Stimulated activated CD4-positive, alpha-beta T cell treated with anti-CD3 and anti-CD28 coated beads, TNF-alpha, amount 100 ng/mL, for 1 hour (primary cell): Measurements from ENCODE around the gene MMP21.

ENCODE experiments used
- DNase-seq, 3 donors: peaks; one replicate each; pipeline ENCODE4 v3.0.0-alpha.2; 2020; ENCODE audit warnings: low read depth in 3 of 3, low spot score in 1 of 3

MMP21 gene

DNA sequence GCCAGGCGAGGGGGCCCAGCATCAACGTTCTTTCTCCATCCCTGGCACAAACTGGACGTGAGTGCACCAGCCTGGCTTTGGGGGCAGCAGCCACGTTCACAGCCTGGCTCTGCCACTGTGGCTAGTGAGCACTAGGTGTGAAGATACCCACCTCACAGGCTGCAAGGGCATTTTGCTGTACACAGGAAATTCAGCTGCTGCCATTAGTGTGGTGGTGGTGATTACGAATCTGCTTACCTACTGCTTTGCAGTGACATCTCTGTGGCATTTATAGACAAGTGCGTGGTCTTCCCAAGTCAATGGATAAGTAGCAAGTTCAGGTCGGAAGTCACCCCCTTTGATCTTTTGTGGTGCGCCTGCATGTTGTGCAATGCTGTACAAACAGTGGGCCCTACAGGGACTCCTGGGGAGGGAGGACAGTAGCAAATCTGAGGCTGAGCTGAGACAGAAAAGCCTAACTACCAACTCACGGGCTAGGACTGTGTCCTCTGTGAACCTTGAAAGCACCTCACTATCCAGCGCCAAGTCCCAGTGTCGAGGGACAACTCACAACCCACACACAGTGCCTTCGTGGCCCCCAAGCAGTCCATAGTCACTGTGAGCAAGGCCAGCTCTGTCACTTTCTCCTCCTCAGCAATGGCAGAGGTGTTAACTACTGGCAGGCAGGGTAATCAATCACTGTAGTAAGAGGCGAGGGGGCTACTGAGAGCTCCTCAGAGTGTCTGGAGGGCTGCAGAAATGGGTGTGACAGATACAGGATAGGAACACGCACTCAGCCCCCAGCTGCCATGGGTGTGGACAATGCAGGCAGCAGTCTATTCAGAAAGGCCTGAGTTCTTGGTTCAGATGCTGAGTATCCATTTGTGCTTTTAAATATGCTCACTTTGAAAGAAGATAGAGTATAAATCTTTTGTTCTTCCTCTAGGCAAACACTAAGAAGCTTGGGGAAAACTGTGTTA is 17.0 kb upstream of the MMP21 start:
- no peak for DNase-seq

DNA sequence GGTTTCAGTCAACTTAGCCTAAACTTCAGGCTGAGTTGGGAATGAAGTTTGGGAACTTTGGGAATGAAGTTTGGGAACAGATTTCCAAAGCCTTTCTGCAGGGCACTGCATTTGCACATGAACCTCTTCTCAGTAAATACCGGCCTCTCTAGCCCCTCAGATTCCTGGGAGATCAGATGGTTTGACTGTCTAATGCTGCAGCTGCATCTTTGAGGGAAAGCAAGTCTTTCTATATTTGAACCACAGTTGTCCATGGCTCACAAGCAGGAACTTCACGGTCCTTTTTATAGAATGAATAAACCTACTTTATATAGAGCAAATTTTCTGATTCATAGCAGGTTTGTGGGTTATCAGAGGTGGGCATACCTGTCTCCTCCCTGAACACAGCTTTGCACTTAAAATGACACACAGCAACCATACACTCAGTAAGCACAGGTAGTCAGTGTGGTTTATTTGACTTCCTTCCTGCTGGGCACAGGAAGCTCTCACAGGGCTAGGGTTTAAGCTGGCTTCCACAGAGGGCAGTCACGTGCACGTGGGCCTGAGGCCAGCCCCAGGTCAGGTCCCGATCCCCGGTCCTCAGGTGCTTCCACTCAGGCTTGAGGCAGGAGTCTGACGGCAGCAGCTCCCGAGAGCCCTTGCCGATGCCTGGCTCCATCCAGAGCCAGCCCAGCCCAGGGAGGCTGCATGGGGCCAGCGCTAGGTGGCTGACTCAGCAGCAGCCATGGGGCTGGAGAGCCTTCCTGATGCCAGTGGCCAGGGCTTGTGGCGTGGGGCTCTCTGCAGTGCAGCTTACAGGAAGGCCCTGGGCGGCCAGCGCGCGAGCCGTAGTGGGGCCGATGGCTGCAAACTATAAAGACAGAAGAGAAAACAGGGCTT is 12.8 kb upstream of the MMP21 start:
- no peak for DNase-seq

DNA sequence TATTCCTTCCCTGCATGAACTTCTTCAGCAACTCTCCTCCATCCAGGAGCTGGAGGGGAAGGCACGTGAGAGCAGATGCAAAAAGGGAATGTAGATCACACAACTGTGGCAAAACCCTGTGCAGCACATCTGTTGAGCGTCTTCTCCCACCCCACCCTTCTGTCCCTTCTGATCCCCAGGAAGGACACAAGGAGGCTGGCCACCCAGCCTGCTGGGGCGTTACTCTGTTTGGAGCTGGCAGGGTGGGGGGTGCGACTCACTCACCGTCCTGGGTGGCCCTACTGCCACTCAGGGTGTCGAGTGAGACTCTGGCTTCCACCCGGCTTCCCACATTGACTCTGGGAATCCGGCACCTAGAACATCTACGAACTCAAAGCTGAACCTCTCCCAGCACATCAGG is 10.2 kb upstream of the MMP21 start:
- DNase-seq = no peak

DNA sequence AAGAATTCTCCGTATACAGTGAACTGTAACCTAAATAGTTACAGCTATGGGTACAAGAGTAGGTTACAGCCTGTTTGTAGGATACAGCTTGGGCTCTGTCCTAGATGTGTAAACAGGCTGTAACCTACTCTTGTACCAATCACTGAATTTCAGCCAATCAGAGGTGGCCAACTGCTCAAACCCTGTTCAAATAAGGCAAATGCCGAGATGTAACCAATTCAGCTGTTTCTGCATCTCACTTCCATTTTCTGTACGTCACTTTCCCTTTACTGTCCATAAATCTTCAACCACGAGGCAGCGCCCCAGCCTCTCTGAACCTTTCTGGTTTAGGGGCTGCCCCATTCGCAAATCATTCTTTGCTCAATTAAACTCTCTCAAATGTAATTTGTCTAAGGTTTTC is 8.3 kb upstream of the MMP21 start:
- DNase-seq = no peak

DNA sequence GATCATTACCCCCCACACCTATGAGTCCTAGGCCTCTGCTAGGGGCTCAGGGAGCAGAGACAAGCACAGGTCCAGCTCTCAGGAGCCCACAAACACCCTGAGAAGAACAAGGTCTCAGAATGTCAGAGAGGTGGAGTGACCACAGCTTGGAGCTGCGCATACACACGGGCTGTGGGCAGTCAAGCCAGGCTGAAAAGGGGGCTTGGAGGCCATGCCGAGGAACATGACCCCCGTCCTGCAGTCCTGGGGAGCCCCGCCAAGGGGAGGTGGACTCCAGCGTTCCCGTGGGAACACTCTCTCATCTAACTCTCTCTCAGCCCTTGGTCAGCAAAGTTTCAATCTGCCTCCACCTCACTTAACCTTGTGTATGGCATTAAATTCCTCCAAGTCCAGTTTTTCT is 7.8 kb upstream of the MMP21 start:
- DNase-seq = no peak

DNA sequence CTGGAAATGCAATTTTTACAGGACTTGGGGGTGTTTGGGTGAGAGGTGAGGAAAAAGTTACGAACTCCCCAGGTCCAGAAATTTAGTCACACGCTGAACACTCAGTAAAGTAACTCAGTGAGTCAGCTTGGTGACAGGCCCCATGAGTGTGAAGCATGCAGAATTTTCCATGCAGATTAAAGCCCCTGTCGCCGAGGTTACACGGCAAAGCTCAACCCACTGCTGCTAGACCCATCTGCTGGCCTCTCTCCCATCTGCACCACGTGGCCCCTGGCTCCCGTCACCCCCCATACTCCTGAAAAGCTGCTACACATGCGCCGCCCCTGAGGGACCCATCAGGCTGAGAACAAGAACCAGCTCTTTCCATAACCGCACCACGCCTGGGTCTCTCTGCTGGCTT is 7.0 kb upstream of the MMP21 start:
- DNase-seq = no peak

DNA sequence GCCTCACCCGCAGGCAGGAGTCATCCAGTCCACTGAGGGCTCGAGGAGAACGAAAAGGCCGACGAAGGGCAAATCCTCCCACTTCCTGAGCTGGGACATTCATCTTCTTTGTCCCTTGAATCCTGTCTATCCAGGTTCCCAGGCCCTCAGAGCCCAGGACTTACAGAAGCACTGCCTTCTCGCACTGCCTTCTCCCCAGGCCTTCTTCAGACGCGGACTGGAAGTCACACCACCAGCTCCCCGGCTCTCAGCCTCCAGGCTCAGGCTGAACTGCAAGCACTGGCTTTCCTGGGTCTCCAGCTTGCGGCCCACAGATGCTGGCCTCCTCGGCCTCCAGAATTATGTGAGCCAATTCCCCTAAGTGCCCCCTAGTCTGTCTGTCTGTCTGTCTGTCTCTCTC is 6.4 kb upstream of the MMP21 start:
- DNase-seq = no peak

DNA sequence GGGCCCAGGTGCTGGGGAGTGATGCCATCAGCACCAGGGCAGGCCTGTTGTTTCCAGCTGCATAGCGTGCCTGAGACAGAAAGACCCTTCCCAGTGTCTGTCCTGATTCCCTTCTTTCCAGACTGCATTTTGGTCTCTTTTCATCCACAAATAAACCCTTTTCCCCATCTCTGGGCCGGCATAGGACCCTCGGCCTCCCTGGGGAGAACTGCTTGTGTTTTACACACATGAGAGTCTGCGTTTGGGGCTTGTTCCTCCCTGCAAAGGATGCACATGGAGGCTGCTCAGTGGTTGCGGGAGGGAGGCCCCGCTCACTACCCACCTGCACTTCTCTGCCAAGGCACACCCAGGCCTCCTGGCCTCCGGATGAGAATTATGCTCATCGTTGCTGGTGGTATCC is 5.8 kb upstream of the MMP21 start:
- no peak for DNase-seq

DNA sequence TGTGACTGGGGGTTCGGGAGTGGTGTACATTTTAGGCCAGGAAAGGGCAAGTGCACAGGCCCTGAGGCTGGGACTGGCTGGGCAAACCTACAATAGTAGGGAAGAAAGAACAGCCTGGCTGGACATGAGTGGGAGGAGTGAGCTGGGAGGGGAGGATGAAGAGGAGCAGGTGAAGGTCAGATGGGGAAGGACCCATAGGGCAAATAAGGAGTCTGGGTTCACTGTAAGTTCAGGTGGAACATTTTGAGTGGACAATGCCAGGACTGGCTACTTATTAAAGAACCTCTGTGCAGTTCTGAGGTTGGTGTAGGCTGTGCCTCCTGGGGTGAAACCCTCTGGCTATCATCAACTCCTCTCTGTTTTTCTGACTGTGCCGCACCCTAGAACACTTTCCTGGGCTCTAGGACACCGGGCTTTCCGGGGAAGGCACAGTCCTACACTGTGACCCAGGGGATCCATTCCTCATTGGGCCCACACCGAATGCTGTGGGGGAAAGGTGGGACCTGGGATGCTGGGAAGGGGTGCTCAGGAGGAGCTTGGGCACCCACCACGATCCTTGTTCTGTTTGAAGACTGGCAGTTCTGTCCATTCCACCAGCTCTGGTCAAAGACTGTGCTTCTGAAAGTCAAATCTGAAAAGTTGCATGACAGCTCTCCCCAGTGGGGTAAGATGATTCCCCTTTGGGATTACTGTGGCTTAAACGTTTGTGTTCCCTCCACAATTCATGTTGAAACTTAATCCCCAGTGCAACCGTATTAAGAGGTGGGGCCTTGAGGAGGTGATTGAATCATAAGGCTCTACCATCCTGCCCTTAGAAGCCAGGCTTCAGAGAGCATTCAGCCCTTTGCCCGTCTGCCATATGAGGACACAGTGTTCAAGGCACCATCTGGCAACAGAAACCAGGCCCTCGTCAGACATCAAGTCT is 4.0 kb upstream of the MMP21 start:
- DNase-seq = no peak

DNA sequence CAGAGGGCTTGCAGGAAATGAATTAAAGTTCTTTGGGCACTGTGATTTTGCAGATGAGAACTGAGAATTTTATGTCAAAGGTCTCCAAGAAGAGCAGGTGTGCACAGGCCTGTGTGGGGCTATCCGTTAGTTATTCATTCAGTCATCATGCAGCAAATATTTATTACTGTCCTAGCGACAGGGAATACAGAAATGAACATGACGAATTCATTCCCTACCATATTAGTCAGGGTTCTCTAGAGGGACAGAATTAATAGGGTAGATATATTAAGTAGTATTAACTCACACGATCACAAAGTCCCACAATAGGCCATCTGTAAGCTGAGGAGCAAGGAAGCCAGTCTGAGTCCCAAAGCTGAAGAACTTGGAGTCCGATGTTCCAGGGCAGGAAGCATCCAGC is 2.9 kb upstream of the MMP21 start:
- DNase-seq = no peak

DNA sequence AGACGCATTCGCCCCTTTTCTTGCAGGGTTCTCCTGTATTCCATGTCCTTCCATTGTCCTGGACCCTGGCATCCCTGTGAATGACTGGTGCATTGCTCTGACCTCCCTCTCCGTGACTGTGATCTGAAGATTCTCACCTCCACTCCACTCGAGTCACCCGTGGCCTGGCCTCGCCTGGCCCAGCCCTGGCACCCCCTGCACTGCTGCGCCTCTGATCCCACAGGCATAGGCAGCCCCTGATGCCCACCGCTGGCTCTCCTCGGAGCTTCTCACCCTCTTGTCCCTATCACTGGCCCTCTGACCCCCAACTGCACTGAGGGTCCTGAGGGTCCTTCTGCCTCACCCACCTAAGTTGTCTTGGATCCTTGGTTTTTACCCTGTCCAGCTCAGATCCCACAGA is 2.2 kb upstream of the MMP21 start:
- no peak for DNase-seq

DNA sequence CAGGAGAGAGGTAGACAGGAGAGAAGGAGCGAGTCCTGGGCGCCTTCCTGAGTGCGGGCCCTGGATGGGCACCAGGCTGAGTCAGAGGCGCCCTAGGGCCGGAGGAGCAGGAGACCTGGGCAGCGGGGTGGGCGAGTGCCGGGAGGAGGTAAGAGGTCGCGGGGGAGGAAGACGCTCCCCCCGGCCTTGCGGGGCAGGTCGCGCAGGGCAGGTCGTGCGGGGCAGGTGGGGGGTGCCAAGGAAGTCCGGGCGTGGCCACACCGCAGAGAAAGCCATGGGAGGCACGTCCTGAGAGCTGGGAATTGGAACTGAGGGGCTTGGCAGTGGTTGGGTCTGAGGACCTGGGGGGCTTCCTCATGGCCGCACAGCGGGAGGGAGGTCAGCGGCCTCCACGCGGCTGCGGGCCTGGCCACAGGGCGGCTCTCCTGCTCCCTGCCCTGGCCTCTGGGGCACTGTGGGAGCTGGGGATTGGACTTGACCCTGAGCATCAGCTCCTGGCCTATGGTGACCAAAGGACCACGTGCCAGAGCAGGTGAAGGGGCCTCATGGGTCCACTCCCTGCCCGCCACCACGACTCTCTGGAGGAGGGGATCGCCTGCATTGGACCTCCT is 935 bp downstream of the MMP21 start:
- DNase-seq = no peak

DNA sequence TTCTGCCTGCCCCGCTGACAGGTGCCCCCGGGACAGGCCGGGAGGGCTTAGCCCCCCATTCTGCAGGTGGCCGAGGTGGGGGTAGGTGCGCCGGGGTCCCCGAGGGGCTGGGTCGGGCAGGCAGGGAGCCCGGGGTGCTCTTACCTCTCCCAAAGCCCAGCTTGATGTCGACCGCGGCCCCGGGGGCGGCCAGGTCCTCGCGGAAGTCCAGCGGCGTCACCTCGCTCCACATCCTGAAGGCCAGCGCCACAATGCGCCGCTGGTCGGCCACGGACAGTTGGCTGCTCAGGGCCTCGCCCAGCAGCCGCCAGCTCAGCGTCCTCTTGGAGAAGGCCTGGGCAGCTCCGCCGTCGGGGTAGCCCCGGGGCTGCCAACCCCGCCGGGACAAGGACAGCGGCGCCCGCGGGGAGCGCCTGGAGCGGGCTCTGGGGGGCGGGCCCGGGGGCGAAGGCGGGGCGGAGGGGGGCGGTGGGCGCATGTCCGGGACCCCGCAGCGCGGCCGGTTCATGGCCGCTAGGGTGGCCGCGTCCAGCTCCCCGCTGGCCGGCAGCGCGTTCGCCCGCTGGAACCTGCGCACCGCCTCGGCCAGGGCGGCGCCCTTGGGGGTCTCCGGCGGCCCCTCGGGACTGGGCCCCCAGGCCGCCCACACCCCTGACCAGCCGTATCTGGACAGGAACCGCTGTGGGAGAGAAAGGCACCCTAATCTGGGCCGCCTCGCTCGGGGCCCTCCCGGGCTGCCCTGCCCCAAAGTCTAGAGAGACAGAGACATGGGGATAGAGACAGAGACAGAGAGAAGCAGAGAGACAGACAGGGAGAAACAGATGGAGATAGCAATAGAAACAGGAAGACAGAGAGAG is 1.7 kb downstream of the MMP21 start:
- DNase-seq = no peak

DNA sequence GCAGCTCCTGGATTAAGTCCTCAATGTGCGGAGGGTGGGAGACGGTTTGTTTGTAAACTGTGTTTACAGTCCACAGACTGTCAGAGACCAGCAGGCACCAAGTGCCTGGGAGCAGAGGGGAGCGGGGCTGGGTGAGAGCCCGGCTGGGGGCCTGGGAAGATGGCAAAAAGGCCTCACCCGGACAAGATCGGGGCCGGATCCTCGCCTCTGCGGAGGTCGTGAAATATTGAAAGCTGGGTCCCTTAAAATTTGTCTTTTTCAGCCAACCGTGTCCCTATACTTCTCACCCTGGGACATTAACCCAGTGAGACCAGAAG is 2.8 kb downstream of the MMP21 start:
- DNase-seq = no peak

DNA sequence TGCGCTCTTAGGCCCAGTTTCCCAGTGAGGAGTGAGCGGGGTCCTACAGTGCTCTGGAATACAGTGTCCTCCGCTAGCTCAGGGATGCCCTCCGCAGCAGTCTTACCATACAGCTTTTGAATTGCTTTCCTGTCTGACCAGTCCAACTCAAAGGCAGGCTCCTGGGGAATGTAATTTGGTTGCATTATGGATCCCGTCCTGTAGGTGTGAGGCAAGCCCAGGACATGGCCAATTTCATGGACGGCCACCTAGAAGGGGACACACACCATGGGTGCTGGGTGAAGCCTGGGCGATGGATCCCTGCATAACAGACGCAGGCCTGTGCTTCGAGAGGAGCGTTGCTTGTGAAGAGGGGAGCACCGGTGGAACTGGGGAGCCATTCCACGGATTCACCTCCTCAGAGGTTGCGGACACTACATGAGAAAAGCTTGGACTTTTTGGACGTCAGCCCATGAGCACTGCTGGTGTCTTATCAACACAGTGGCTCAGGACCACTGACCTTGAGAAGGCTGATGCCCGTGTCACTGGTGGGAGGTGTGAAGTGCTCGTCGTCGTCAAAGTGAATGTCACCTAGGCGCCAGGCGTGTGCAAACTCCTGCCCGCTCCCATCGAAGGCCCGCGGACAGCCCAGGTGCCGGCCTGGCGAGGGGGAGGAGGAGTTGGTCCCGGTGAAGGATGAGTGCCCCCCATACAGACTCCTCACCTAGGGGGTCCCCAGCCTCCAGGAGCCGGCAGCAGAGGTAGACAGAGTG is 3.3 kb downstream of the MMP21 start:
- DNase-seq = no peak

DNA sequence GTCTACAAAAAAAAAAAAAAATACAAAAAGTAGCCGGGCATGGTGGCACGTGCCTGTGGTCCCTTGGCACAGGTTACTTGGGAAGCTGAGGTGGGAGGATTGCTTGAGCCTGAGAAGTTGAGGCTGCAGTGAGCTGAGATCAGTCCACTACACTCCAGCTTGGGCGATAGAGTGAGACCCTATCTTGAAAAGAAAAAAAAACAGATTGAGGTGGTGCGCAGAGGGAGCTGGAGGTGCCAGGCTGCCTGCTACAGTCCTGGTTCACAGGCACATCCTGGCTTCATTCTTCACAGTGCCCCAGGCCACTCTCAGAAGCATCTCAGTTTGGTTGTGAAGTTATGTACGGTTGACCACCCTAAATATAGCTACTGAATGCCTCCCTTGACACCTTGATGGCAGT is 4.8 kb downstream of the MMP21 start:
- no peak for DNase-seq

DNA sequence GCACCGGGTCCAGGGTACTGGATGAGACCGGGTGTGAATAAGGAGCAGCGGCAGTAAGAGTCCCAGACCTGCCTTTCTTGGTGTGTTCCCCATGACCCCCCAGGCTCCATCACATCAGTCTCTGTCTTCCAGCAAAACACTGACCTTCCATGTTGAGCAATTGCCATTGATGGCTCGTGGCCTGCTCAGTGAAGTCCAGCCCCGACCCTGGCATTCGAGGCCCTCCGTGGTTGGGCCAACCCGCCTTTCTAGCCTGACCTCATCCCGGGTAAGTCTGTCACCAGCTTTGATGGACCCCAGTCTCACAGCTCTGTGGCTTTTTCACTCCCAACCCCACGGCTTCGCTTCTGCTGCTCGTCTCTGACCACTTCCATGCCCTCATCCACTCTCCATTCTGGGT is 6.4 kb downstream of the MMP21 start:
- no peak for DNase-seq

DNA sequence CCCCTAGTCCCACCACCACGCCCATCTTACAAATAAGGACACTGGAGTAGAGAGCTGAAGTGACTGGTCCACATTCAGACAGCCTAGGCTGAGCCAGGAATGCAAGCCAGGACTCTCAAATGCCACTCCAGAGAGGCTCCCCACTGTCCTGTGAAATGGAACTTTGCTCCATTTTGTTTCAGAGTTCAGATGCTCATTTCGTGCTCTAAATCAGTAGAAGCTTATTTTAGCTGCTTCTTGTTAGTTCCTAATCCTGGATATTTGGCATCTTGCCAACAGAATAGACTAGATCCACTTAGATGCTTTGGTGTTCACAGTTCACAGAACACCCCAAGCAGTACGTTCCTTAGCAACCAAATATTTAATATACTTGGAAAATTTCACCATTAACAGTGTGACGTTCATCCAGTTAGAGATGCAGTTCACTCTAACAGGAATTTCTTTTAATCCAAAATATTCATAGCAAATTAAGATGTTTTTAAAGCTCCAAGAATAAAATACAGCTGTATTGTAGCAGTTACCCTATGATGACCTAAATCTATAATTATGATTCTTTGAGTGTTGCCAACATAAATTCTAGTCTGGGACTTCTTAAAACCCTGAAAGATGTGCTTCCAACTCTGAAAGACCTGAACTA is 7.3 kb downstream of the MMP21 start:
- DNase-seq = no peak

DNA sequence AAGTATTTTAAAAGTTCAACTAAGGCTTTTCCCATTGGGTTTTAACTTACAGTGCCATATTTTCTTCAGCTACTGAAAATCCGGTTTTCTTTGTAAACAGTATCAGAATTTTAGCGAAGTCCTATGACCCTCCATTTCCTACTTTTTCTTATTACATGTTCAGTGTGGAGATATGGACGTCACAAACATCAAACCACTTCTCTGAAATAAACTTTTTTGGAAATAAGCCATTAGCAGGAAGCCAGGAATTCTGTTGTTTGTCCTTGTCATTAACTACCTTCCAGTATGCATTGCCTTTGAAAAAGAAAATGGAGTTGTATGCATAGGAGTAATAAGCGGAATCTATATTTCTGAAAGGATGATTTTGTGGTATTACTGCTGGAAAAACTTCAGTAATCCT is 9.1 kb downstream of the MMP21 start:
- no peak for DNase-seq
